HG03460 (cell line): ENCODE results near the gene ITGB8.

Experiments used
- ATAC-seq: cut with Tn5 transposase; IDR thresholded peaks from one replicate; pipeline ENCODE4 v1.9.1; 2021; ENCODE audit not compliant: unreplicated experiment

ITGB8 gene

GRCh38 chr7:20412032-20412431 lies 81.3 kb downstream of the ITGB8 start:
- ATAC-seq: no peak

GRCh38 chr7:20417260-20417659 lies 86.6 kb downstream of the ITGB8 start:
- ATAC-seq: no peak

- ATAC-seq: no peak
Measured at GRCh38 chr7:20417675-20418382, 87.1 kb downstream of the ITGB8 start.

- no peak for ATAC-seq
Measured at GRCh38 chr7:20424500-20424899, 93.8 kb downstream of the ITGB8 start.

- no peak for ATAC-seq
Measured at GRCh38 chr7:20430664-20431063, 100.0 kb downstream of the ITGB8 start.

- no peak for ATAC-seq
Measured at GRCh38 chr7:20431146-20431545, 100.4 kb downstream of the ITGB8 start.

- ATAC-seq: no peak
Measured at GRCh38 chr7:20432071-20432470, 101.4 kb downstream of the ITGB8 start.

- ATAC-seq: no peak
Measured at GRCh38 chr7:20435305-20435704, 104.6 kb downstream of the ITGB8 start.

GRCh38 chr7:20438248-20438647 lies 107.5 kb downstream of the ITGB8 start:
- peak; percentile 17 for ATAC-seq

GRCh38 chr7:20438694-20439376 lies 108.1 kb downstream of the ITGB8 start:
- ATAC-seq: peak; percentile 90

GRCh38 chr7:20439416-20440185 lies 108.9 kb downstream of the ITGB8 start:
- no peak for ATAC-seq

- no peak for ATAC-seq
Measured at GRCh38 chr7:20440472-20441105, 109.9 kb downstream of the ITGB8 start.

- no peak for ATAC-seq
Measured at GRCh38 chr7:20441346-20441745, 110.6 kb downstream of the ITGB8 start.

- no peak for ATAC-seq
Measured at GRCh38 chr7:20441991-20442441, 111.3 kb downstream of the ITGB8 start.

- no peak for ATAC-seq
Measured at GRCh38 chr7:20442951-20443350, 112.3 kb downstream of the ITGB8 start.

- ATAC-seq: no peak
Measured at GRCh38 chr7:20444030-20444800, 113.5 kb downstream of the ITGB8 start.

GRCh38 chr7:20447021-20447650 lies 116.4 kb downstream of the ITGB8 start:
- peak; percentile 60 for ATAC-seq

GRCh38 chr7:20449176-20449575 lies 118.5 kb downstream of the ITGB8 start:
- ATAC-seq: no peak

GRCh38 chr7:20450536-20450935 lies 119.8 kb downstream of the ITGB8 start:
- ATAC-seq: no peak

GRCh38 chr7:20454202-20454601 lies 123.5 kb downstream of the ITGB8 start:
- no peak for ATAC-seq
